WTC11 (cell line): ENCODE data around the gene CHSY3. TPM values are rescaled to one million over a fixed set of nuclear protein-coding genes. Genes with fewer than 3 reads are reported as not detected.

Experiments
- NR2C2 ChIP-seq: sonication (generic); formaldehyde crosslinking; IDR thresholded peaks from 2 replicates; pipeline ENCODE4 v1.8.0; 2022; ENCODE audit warnings: mild to moderate bottlenecking, missing genetic modification reagents
- ZNF396 ChIP-seq: fragments of 250-450 bp; sonication (Bioruptor Pico); IDR thresholded peaks from 2 replicates; pipeline ENCODE4 v1.8.0; 2021; ENCODE audit warnings: mild to moderate bottlenecking, moderate library complexity, borderline replicate concordance
- total RNA-seq: library from RNA; stranded (reverse); gene quantifications from 3 replicates; pipeline ENCODE4 v1.2.3, GENCODE V29; 2021
- TF ChIP-seq, protein P1 (sequence below): sonication (generic); formaldehyde crosslinking; IDR thresholded peaks from 2 replicates; pipeline ENCODE4 v1.8.0; 2022; ENCODE audit warnings: missing genetic modification reagents
- TF ChIP-seq, protein P2 (sequence below): fragments of 250-450 bp; sonication (Bioruptor Pico); IDR thresholded peaks from 2 replicates; pipeline ENCODE4 v1.9.0; 2021; ENCODE audit warnings: mild to moderate bottlenecking
- TF ChIP-seq, protein P3 (sequence below): sonication (generic); formaldehyde crosslinking; IDR thresholded peaks from 2 replicates; pipeline ENCODE4 v1.8.0; 2023; ENCODE audit warnings: mild to moderate bottlenecking, missing genetic modification reagents
- TF ChIP-seq, protein P4 (sequence below): fragments of 250-450 bp; sonication (Bioruptor Pico); IDR thresholded peaks from 2 replicates; pipeline ENCODE4 v1.9.0; 2021; ENCODE audit warnings: mild to moderate bottlenecking, borderline replicate concordance
- TF ChIP-seq, protein P5 (sequence below): sonication (generic); formaldehyde crosslinking; IDR thresholded peaks from 2 replicates; pipeline ENCODE4 v1.8.1; 2023; ENCODE audit warnings: mild to moderate bottlenecking, missing genetic modification reagents
- TF ChIP-seq, protein P6 (sequence below): sonication (generic); formaldehyde crosslinking; IDR thresholded peaks from 2 replicates; pipeline ENCODE4 v1.8.0; 2023; ENCODE audit warnings: missing genetic modification reagents, mild to moderate bottlenecking, borderline replicate concordance
- TF ChIP-seq, protein P7 (sequence below): fragments of 250-450 bp; sonication (Bioruptor Pico); IDR thresholded peaks from 2 replicates; pipeline ENCODE4 v2.1.2; 2022; ENCODE audit warnings: mild to moderate bottlenecking, moderate library complexity

The CHSY3 gene
- total RNA-seq, 1 experiment from 2014 or later: 0.98 TPM

DNA sequence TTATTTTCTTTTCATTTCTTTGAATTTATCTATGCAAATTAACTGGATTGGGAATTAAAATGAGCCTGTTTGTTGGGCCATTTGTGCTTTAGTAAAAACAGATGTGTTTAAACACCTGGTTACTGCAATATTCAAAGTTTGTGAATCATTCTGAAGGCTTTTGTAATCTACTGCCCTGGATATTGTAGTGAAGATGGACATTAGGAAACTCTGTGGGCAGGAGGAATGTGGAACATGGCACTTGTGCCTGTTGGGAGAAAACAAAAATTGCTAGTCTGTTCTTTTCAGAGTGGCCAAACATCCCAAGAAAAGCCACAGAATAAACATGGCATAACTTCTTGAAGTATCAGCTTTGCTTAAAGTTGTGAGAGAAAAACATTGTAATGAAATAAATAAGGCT lies 40.8 kb downstream of the CHSY3 start (continued):
- TF ChIP-seq, protein P1, sequence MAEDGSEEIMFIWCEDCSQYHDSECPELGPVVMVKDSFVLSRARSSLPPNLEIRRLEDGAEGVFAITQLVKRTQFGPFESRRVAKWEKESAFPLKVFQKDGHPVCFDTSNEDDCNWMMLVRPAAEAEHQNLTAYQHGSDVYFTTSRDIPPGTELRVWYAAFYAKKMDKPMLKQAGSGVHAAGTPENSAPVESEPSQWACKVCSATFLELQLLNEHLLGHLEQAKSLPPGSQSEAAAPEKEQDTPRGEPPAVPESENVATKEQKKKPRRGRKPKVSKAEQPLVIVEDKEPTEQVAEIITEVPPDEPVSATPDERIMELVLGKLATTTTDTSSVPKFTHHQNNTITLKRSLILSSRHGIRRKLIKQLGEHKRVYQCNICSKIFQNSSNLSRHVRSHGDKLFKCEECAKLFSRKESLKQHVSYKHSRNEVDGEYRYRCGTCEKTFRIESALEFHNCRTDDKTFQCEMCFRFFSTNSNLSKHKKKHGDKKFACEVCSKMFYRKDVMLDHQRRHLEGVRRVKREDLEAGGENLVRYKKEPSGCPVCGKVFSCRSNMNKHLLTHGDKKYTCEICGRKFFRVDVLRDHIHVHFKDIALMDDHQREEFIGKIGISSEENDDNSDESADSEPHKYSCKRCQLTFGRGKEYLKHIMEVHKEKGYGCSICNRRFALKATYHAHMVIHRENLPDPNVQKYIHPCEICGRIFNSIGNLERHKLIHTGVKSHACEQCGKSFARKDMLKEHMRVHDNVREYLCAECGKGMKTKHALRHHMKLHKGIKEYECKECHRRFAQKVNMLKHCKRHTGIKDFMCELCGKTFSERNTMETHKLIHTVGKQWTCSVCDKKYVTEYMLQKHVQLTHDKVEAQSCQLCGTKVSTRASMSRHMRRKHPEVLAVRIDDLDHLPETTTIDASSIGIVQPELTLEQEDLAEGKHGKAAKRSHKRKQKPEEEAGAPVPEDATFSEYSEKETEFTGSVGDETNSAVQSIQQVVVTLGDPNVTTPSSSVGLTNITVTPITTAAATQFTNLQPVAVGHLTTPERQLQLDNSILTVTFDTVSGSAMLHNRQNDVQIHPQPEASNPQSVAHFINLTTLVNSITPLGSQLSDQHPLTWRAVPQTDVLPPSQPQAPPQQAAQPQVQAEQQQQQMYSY (CRISPR knock-in tag): no peak
- TF ChIP-seq, protein P2, sequence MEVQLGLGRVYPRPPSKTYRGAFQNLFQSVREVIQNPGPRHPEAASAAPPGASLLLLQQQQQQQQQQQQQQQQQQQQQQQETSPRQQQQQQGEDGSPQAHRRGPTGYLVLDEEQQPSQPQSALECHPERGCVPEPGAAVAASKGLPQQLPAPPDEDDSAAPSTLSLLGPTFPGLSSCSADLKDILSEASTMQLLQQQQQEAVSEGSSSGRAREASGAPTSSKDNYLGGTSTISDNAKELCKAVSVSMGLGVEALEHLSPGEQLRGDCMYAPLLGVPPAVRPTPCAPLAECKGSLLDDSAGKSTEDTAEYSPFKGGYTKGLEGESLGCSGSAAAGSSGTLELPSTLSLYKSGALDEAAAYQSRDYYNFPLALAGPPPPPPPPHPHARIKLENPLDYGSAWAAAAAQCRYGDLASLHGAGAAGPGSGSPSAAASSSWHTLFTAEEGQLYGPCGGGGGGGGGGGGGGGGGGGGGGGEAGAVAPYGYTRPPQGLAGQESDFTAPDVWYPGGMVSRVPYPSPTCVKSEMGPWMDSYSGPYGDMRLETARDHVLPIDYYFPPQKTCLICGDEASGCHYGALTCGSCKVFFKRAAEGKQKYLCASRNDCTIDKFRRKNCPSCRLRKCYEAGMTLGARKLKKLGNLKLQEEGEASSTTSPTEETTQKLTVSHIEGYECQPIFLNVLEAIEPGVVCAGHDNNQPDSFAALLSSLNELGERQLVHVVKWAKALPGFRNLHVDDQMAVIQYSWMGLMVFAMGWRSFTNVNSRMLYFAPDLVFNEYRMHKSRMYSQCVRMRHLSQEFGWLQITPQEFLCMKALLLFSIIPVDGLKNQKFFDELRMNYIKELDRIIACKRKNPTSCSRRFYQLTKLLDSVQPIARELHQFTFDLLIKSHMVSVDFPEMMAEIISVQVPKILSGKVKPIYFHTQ (CRISPR knock-in tag): no peak
- TF ChIP-seq, protein P3, sequence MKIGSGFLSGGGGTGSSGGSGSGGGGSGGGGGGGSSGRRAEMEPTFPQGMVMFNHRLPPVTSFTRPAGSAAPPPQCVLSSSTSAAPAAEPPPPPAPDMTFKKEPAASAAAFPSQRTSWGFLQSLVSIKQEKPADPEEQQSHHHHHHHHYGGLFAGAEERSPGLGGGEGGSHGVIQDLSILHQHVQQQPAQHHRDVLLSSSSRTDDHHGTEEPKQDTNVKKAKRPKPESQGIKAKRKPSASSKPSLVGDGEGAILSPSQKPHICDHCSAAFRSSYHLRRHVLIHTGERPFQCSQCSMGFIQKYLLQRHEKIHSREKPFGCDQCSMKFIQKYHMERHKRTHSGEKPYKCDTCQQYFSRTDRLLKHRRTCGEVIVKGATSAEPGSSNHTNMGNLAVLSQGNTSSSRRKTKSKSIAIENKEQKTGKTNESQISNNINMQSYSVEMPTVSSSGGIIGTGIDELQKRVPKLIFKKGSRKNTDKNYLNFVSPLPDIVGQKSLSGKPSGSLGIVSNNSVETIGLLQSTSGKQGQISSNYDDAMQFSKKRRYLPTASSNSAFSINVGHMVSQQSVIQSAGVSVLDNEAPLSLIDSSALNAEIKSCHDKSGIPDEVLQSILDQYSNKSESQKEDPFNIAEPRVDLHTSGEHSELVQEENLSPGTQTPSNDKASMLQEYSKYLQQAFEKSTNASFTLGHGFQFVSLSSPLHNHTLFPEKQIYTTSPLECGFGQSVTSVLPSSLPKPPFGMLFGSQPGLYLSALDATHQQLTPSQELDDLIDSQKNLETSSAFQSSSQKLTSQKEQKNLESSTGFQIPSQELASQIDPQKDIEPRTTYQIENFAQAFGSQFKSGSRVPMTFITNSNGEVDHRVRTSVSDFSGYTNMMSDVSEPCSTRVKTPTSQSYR (CRISPR knock-in tag): no peak
- TF ChIP-seq ZNF396: no peak
- TF ChIP-seq, protein P4, sequence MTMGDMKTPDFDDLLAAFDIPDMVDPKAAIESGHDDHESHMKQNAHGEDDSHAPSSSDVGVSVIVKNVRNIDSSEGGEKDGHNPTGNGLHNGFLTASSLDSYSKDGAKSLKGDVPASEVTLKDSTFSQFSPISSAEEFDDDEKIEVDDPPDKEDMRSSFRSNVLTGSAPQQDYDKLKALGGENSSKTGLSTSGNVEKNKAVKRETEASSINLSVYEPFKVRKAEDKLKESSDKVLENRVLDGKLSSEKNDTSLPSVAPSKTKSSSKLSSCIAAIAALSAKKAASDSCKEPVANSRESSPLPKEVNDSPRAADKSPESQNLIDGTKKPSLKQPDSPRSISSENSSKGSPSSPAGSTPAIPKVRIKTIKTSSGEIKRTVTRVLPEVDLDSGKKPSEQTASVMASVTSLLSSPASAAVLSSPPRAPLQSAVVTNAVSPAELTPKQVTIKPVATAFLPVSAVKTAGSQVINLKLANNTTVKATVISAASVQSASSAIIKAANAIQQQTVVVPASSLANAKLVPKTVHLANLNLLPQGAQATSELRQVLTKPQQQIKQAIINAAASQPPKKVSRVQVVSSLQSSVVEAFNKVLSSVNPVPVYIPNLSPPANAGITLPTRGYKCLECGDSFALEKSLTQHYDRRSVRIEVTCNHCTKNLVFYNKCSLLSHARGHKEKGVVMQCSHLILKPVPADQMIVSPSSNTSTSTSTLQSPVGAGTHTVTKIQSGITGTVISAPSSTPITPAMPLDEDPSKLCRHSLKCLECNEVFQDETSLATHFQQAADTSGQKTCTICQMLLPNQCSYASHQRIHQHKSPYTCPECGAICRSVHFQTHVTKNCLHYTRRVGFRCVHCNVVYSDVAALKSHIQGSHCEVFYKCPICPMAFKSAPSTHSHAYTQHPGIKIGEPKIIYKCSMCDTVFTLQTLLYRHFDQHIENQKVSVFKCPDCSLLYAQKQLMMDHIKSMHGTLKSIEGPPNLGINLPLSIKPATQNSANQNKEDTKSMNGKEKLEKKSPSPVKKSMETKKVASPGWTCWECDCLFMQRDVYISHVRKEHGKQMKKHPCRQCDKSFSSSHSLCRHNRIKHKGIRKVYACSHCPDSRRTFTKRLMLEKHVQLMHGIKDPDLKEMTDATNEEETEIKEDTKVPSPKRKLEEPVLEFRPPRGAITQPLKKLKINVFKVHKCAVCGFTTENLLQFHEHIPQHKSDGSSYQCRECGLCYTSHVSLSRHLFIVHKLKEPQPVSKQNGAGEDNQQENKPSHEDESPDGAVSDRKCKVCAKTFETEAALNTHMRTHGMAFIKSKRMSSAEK (CRISPR knock-in tag): no peak
- TF ChIP-seq, protein P5, sequence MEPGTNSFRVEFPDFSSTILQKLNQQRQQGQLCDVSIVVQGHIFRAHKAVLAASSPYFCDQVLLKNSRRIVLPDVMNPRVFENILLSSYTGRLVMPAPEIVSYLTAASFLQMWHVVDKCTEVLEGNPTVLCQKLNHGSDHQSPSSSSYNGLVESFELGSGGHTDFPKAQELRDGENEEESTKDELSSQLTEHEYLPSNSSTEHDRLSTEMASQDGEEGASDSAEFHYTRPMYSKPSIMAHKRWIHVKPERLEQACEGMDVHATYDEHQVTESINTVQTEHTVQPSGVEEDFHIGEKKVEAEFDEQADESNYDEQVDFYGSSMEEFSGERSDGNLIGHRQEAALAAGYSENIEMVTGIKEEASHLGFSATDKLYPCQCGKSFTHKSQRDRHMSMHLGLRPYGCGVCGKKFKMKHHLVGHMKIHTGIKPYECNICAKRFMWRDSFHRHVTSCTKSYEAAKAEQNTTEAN (CRISPR knock-in tag): no peak
- TF ChIP-seq, protein P6, sequence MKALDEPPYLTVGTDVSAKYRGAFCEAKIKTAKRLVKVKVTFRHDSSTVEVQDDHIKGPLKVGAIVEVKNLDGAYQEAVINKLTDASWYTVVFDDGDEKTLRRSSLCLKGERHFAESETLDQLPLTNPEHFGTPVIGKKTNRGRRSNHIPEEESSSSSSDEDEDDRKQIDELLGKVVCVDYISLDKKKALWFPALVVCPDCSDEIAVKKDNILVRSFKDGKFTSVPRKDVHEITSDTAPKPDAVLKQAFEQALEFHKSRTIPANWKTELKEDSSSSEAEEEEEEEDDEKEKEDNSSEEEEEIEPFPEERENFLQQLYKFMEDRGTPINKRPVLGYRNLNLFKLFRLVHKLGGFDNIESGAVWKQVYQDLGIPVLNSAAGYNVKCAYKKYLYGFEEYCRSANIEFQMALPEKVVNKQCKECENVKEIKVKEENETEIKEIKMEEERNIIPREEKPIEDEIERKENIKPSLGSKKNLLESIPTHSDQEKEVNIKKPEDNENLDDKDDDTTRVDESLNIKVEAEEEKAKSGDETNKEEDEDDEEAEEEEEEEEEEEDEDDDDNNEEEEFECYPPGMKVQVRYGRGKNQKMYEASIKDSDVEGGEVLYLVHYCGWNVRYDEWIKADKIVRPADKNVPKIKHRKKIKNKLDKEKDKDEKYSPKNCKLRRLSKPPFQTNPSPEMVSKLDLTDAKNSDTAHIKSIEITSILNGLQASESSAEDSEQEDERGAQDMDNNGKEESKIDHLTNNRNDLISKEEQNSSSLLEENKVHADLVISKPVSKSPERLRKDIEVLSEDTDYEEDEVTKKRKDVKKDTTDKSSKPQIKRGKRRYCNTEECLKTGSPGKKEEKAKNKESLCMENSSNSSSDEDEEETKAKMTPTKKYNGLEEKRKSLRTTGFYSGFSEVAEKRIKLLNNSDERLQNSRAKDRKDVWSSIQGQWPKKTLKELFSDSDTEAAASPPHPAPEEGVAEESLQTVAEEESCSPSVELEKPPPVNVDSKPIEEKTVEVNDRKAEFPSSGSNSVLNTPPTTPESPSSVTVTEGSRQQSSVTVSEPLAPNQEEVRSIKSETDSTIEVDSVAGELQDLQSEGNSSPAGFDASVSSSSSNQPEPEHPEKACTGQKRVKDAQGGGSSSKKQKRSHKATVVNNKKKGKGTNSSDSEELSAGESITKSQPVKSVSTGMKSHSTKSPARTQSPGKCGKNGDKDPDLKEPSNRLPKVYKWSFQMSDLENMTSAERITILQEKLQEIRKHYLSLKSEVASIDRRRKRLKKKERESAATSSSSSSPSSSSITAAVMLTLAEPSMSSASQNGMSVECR (CRISPR knock-in tag): no peak
- TF ChIP-seq NR2C2: no peak
- TF ChIP-seq, protein P7, sequence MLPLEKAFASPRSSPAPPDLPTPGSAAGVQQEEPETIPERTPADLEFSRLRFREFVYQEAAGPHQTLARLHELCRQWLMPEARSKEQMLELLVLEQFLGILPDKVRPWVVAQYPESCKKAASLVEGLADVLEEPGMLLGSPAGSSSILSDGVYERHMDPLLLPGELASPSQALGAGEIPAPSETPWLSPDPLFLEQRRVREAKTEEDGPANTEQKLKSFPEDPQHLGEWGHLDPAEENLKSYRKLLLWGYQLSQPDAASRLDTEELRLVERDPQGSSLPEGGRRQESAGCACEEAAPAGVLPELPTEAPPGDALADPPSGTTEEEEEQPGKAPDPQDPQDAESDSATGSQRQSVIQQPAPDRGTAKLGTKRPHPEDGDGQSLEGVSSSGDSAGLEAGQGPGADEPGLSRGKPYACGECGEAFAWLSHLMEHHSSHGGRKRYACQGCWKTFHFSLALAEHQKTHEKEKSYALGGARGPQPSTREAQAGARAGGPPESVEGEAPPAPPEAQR: no peak
